K562 (cell line): Measurements from ENCODE around the gene LMCD1. TPM values are rescaled to one million over a fixed set of nuclear protein-coding genes. Genes with fewer than 3 reads are reported as not detected.

Source experiments
- ATAC-seq: fragments of 200-7000 bp; cut with Tn5 transposase; 3 replicates; pipeline ENCODE4 v1.9.1; 2020; ENCODE audit warnings: moderate library complexity
- BruUV-seq: library from RNA; stranded (reverse); fragments of 400-500 nt; replicated peaks from 2 replicates; lab custom pipeline; 2021; lab: Mats Ljungman, UMichigan
- CTCF ChIA-PET: fragments of 300-600 bp; formaldehyde crosslinking; extraction: SDS; loops from one replicate; lab custom pipeline; 2021; ENCODE audit warnings: low intra/inter-chr PET ratio; lab: Yijun Ruan, JAX
- POLR2A ChIA-PET: fragments of 300-600, 350-650 bp; sonication (Branson Sonifier 250); formaldehyde crosslinking; extraction: SDS; loops from one replicate; lab custom pipeline; 2021; ENCODE audit warnings: antibody characterized with exemption, inconsistent platforms; lab: Yijun Ruan, JAX
- DNase-seq, 4 experiments: peaks; one replicate each; pipeline versions ENCODE4 v3.0.0 to v3.0.0-alpha.2; 2011 to 2018; ENCODE audit warnings: low spot score in 3 of 4, mixed read lengths in 3 of 4; ENCODE audit errors: extremely low read depth in 1 of 4
- FAIRE-seq: peaks from 2 replicates; lab custom pipeline; 2011; peaks lifted over from hg19 to GRCh38; lab: Jason Lieb, UNC
- H2AFZ ChIP-seq: 2 replicates; pipeline ENCODE4 v1.6.0; 2011; ENCODE audit warnings: low read depth, low read length, control low read depth, inconsistent platforms
- H3K27ac ChIP-seq: fragments of 200-600 bp; 3 replicates; pipeline ENCODE4 v1.8.0; 2011; ENCODE audit warnings: low read depth, mild to moderate bottlenecking, control low read depth, inconsistent platforms, low read length, moderate library complexity, mixed read lengths; ENCODE audit errors: extremely low read depth
- H3K27me3 ChIP-seq, 2 experiments: fragments of 300-600 bp in 1 of 2; 2 replicates in 1 of 2; 3 replicates in 1 of 2; pipeline versions ENCODE4 v1.6.0 to v1.8.0; 2011; ENCODE audit warnings: inconsistent platforms in 2 of 2, low read length in 2 of 2, mild to moderate bottlenecking in 1 of 2, mixed read lengths in 1 of 2, moderate library complexity in 1 of 2; ENCODE audit not compliant: control insufficient read depth in 2 of 2, insufficient read depth in 2 of 2
- H3K36me3 ChIP-seq: fragments of 300-600 bp; 3 replicates; pipeline ENCODE4 v1.8.0; 2011; ENCODE audit warnings: mild to moderate bottlenecking, low read length, inconsistent platforms; ENCODE audit not compliant: control insufficient read depth, insufficient read depth
- H3K4me1 ChIP-seq, 2 experiments: fragments of 200-600 bp in 1 of 2; replicated peaks in 1 of 2; 2 replicates in 1 of 2; 3 replicates in 1 of 2; pipeline versions ENCODE4 v1.5.1 to v1.8.0; 2011; ENCODE audit warnings: inconsistent platforms in 2 of 2, low read length in 2 of 2, mild to moderate bottlenecking in 1 of 2, mixed read lengths in 1 of 2, moderate library complexity in 1 of 2; ENCODE audit not compliant: control insufficient read depth in 2 of 2, insufficient read depth in 2 of 2
- H3K4me2 ChIP-seq: 2 replicates; pipeline ENCODE4 v1.6.1; 2011; ENCODE audit warnings: low read length, control low read depth, inconsistent platforms, mixed read lengths; ENCODE audit not compliant: insufficient read depth
- H3K4me3 ChIP-seq: fragments of 200-600 bp; sonication (generic), shearing (Covaris generic); 2 replicates; pipeline ENCODE4 v1.5.1; 2016; ENCODE audit warnings: control low read depth, inconsistent platforms
- H3K79me2 ChIP-seq: fragments of 200-600 bp; 3 replicates; pipeline ENCODE4 v1.8.0; 2011; ENCODE audit warnings: low read length, inconsistent platforms; ENCODE audit not compliant: control insufficient read depth, insufficient read depth
- H3K9ac ChIP-seq, 2 experiments: 2 replicates each; pipeline versions ENCODE4 v1.6.0 to v1.6.1; 2011; ENCODE audit warnings: low read depth in 2 of 2, low read length in 2 of 2, control low read depth in 1 of 2, inconsistent platforms in 1 of 2, mild to moderate bottlenecking in 1 of 2, mixed read lengths in 1 of 2; ENCODE audit not compliant: insufficient read depth in 1 of 2
- H3K9me1 ChIP-seq: one replicate; pipeline ENCODE4 v1.6.0; 2011; ENCODE audit warnings: inconsistent platforms, mild to moderate bottlenecking, low read length, moderate library complexity; ENCODE audit not compliant: control insufficient read depth, insufficient read depth
- H3K9me3 ChIP-seq: replicated peaks from 2 replicates; pipeline ENCODE4 v1.5.1; 2011; ENCODE audit warnings: low read depth, low read length, inconsistent platforms; ENCODE audit not compliant: control insufficient read depth, insufficient read depth
- H4K20me1 ChIP-seq: replicated peaks from 2 replicates; pipeline ENCODE4 v1.6.1; 2011; ENCODE audit warnings: low read length, inconsistent platforms, mixed read lengths; ENCODE audit not compliant: control insufficient read depth, insufficient read depth
- E2F8 ChIP-seq: fragments of 450-650 bp; IDR thresholded peaks from 2 replicates; pipeline ENCODE4 v1.7.1; 2018; ENCODE audit warnings: mild to moderate bottlenecking, low read depth; ENCODE audit not compliant: partially characterized antibody
- ETV6 ChIP-seq, 3 experiments: fragments of 150-350 bp in 1 of 3; sonication (generic) in 1 of 3; formaldehyde crosslinking in 1 of 3; IDR thresholded peaks; 2 replicates each; pipeline versions ENCODE4 v1.6.1 to v1.8.0; 2014 to 2022; ENCODE audit warnings: borderline replicate concordance in 2 of 3, low read depth in 2 of 3, antibody characterized with exemption in 1 of 3, low read length in 1 of 3, mild to moderate bottlenecking in 1 of 3, missing genetic modification reagents in 1 of 3
- GATA2 ChIP-seq: sonication (generic); formaldehyde crosslinking; IDR thresholded peaks from 2 replicates; pipeline ENCODE4 v1.4.0; 2020; ENCODE audit warnings: mild to moderate bottlenecking, missing genetic modification reagents
- HDAC8 ChIP-seq: fragments of 450-650 bp; IDR thresholded peaks from 2 replicates; pipeline ENCODE4 v1.6.1; 2016; ENCODE audit warnings: mild to moderate bottlenecking, missing genetic modification characterization, moderate library complexity, missing compliant biosample characterization
- IRF2 ChIP-seq: sonication (generic); formaldehyde crosslinking; IDR thresholded peaks from 2 replicates; pipeline ENCODE4 v1.8.1; 2022; ENCODE audit warnings: mild to moderate bottlenecking, missing genetic modification reagents
- JUN ChIP-seq, 2 experiments: sonication (generic) in 1 of 2; formaldehyde crosslinking in 1 of 2; IDR thresholded peaks; 2 replicates each; pipeline versions ENCODE4 v1.6.1 to v1.8.0; 2012 to 2022; ENCODE audit warnings: borderline replicate concordance in 2 of 2, mild to moderate bottlenecking in 2 of 2, improper control_type of control experiment in 1 of 2, low read depth in 1 of 2, low read length in 1 of 2, missing genetic modification reagents in 1 of 2
- NCOA1 ChIP-seq: fragments of 450-650 bp; IDR thresholded peaks from 2 replicates; pipeline ENCODE4 v1.6.1; 2016; ENCODE audit warnings: low read depth
- NR3C1 ChIP-seq: sonication (generic); formaldehyde crosslinking; IDR thresholded peaks from 2 replicates; pipeline ENCODE4 v1.8.1; 2022; ENCODE audit warnings: missing genetic modification reagents
- POLR2G ChIP-seq: fragments of 200-400 bp; formaldehyde crosslinking; IDR thresholded peaks from 2 replicates; pipeline ENCODE4 v1.6.1; 2017; ENCODE audit warnings: low read depth, mild to moderate bottlenecking, antibody characterized with exemption, low read length, moderate library complexity
- PRPF4 ChIP-seq: fragments of 200-400 bp; formaldehyde crosslinking; IDR thresholded peaks from one replicate; pipeline ENCODE4 v1.6.1; 2017; ENCODE audit warnings: low read length, low read depth, mild to moderate bottlenecking; ENCODE audit not compliant: insufficient read depth, poor library complexity, severe bottlenecking
- PTBP1 ChIP-seq: fragments of 200-400 bp; formaldehyde crosslinking; IDR thresholded peaks from 2 replicates; pipeline ENCODE4 v1.6.1; 2017; ENCODE audit warnings: low read depth, low read length
- PTRF ChIP-seq: fragments of 450-650 bp; IDR thresholded peaks from 2 replicates; pipeline ENCODE4 v1.6.1; 2016; ENCODE audit warnings: mild to moderate bottlenecking, missing genetic modification characterization, missing compliant biosample characterization
- RB1 ChIP-seq: fragments of 450-650 bp; IDR thresholded peaks from 2 replicates; pipeline ENCODE4 v1.6.1; 2017; ENCODE audit warnings: low read depth, mild to moderate bottlenecking
- SLC30A9 ChIP-seq: fragments of 250-450 bp; sonication (Bioruptor Pico); IDR thresholded peaks from 2 replicates; pipeline ENCODE4 v1.8.0; 2022; ENCODE audit warnings: mild to moderate bottlenecking, moderate library complexity
- STAG1 ChIP-seq: sonication (generic); formaldehyde crosslinking; IDR thresholded peaks from 2 replicates; pipeline ENCODE4 v1.5.0; 2020; ENCODE audit warnings: missing genetic modification reagents, borderline replicate concordance
- ZC3H11A ChIP-seq: IDR thresholded peaks from 2 replicates; pipeline ENCODE4 v1.6.1; 2012; ENCODE audit warnings: low read depth, low read length, improper control_type of control experiment
- ZNF239 ChIP-seq: fragments of 250-450 bp; sonication (Bioruptor Pico); IDR thresholded peaks from 2 replicates; pipeline ENCODE4 v1.4.0; 2020; ENCODE audit warnings: mild to moderate bottlenecking
- ZNF583 ChIP-seq: fragments of 250-450 bp; sonication (Bioruptor Pico); IDR thresholded peaks from 2 replicates; pipeline ENCODE4 v1.4.0; 2020
- WGBS: fragments of 100-300 bp; shearing (Covaris generic); methylation state at CpG from one replicate; pipeline ENCODE4 v1.1.6; 2016; ENCODE audit warnings: low coverage, mixed read lengths; ENCODE audit not compliant: insufficient coverage; ENCODE audit errors: missing lambda C conversion rate; 5-methylcytosine and 5-hydroxymethylcytosine counted together
- in situ Hi-C: fragments of 300-500 bp; cut with MboI; formaldehyde crosslinking; loops from 4 replicates; pipeline ENCODE4 v1.15.0; 2018; ENCODE audit warnings: inconsistent platforms, mixed read lengths
- intact Hi-C: fragments of 100-400 bp; cut with micrococcal nuclease; formaldehyde crosslinking; loops from 2 replicates; pipeline ENCODE4 v1.14.2; 2022
- polyA plus RNA-seq, 8 experiments: library from polyadenylated mRNA; depleted of rRNA in 4 of 8; stranded (reverse) in 5 of 8; unstranded in 3 of 8; fragments of >200 nt; fragmentation: Nextera tagmentation in 2 of 8; fragmentation: Illumina TruSeq in 1 of 8; extraction: Ambion mirVana in 2 of 8; extraction: Trizol in 1 of 8; gene quantifications; 2 replicates each; pipeline versions ENCODE4 v1.2.1 to v1.2.3, GENCODE V29; 2011 to 2014; ENCODE audit warnings: inconsistent platforms in 1 of 8, missing spikeins in 1 of 8
- total RNA-seq, 7 experiments: library from RNA; depleted of rRNA in 6 of 7; stranded (reverse); fragments of >200 nt in 6 of 7; fragmentation: Illumina TruSeq in 2 of 7; extraction: Trizol in 2 of 7; gene quantifications; 2 replicates each; pipeline versions ENCODE4 v1.2.1 to v1.2.3, GENCODE V29; 2011 to 2021; ENCODE audit warnings: low replicate concordance in 1 of 7
- TF ChIP-seq, protein P1 (sequence below): sonication (generic); formaldehyde crosslinking; IDR thresholded peaks from 2 replicates; pipeline ENCODE4 v1.8.0; 2022; ENCODE audit warnings: missing genetic modification reagents, mild to moderate bottlenecking, borderline replicate concordance

LMCD1 gene
- total and polyA plus RNA-seq, 9 of the 15 experiments (the other 6 are each of a cell fraction or from before 2014, with no cell fraction given) = 0.60 TPM; not detected in 8

DNA sequence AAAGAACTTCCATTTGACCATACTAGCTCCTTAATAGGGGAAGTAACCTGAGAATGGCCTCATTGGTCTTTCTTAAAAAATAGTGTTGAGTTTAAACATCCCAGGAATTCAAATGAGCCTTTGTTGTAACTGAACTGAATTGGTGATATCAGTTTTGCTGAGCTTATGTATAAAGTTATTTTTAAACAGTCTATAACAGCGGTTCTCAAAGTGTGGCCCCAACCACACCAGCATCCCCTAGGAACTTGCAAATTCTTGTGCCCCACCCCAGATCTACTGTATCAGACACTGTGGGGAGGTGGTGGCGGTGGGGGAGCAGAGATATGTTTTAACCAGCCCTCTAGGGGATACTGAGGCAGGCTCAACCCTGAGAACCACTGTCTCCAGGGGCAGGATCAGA lies 57.0 kb downstream of the LMCD1 start:
- WGBS = 3% methylated on average over 2 of the region's 2 CpGs
- in situ Hi-C loops (no loop called here), intact Hi-C loops (no loop called here)
- H4K20me1 ChIP-seq = peaks cover 5% of the 10 kb centered on the region; the same call in 1 of the 2 replicates
- H3K27me3 ChIP-seq = peaks cover 2 to 24% of the 10 kb centered on the region in 2 experiments; a peak in 3 of 5 replicates
- ChIA-PET CTCF (no interaction called here), POLR2A (interaction anchor here (0.6 to 1.7 kb wide), 3 partner anchors 9 to 94 kb away, joined by 3 to 7 read pairs (median 5); no protein-coding TSS in a partner anchor)
- FAIRE-seq = no peak
- no peak overlapping the region for H2AFZ ChIP-seq
- no TSS peak for BruUV-seq
- no peaks in the 10 kb centered on the region for H3K9me1 ChIP-seq
- no peak overlapping the region for H3K27ac ChIP-seq
- no peaks in the 10 kb centered on the region for H3K9me3 ChIP-seq
- no peaks in the 10 kb centered on the region for H3K36me3 ChIP-seq
- ATAC-seq = no peak
- H3K4me2 ChIP-seq = no peak overlapping the region
- no peak overlapping the region for H3K9ac ChIP-seq
- no peak for DNase-seq
- no peak for TF ChIP-seq ZC3H11A
- TF ChIP-seq, protein P1, sequence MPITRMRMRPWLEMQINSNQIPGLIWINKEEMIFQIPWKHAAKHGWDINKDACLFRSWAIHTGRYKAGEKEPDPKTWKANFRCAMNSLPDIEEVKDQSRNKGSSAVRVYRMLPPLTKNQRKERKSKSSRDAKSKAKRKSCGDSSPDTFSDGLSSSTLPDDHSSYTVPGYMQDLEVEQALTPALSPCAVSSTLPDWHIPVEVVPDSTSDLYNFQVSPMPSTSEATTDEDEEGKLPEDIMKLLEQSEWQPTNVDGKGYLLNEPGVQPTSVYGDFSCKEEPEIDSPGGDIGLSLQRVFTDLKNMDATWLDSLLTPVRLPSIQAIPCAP (CRISPR knock-in tag) = no peak
- no peak for TF ChIP-seq NCOA1
- TF ChIP-seq ETV6 (IDR thresholded peaks at IDR 0.05; ENCODE audit: borderline replicate concordance in 1 of 2, low read depth in 2 of 2, low read length in 1 of 2) = no peak
- TF ChIP-seq ETV6 (CRISPR knock-in tag; IDR thresholded peaks at IDR 0.05; ENCODE audit: borderline replicate concordance) = no peak
- TF ChIP-seq HDAC8 (tag) = no peak
- no peak for TF ChIP-seq RB1
- TF ChIP-seq PRPF4 = no peak
- no peak for TF ChIP-seq NR3C1 (CRISPR knock-in tag)
- TF ChIP-seq GATA2 (CRISPR knock-in tag) = no peak
- no peak for TF ChIP-seq IRF2 (CRISPR knock-in tag)
- no peak for TF ChIP-seq STAG1 (CRISPR knock-in tag)
- TF ChIP-seq PTBP1 = no peak
- TF ChIP-seq E2F8 = no peak
- TF ChIP-seq ZNF239 (CRISPR knock-in tag) = no peak
- TF ChIP-seq POLR2G = no peak
- no peak for TF ChIP-seq SLC30A9 (CRISPR knock-in tag)
- no peak for TF ChIP-seq ZNF583 (CRISPR knock-in tag)
- TF ChIP-seq JUN (IDR thresholded peaks at IDR 0.05; ENCODE audit: borderline replicate concordance, low read depth, low read length) = no peak
- no peak for TF ChIP-seq JUN (CRISPR knock-in tag; IDR thresholded peaks at IDR 0.05; ENCODE audit: borderline replicate concordance)
- TF ChIP-seq PTRF (tag) = no peak
- no peak overlapping the region for H3K4me3 ChIP-seq
- H3K79me2 ChIP-seq = no peaks in the 10 kb centered on the region
- peaks cover 0 to 4% of the 10 kb centered on the region in 2 experiments; a peak in 2 of 5 replicates for H3K4me1 ChIP-seq
